Tibial nerve (tissue), 4 donors: ENCODE data around the gene FAM170B. TPM values are rescaled to one million over a fixed set of nuclear protein-coding genes. Genes with fewer than 3 reads are reported as not detected.
A peak's percentile ranks its signal among the peaks of the same experiment; 100 is the strongest.

Experiments
- DNase-seq, 2 donors: peaks; one replicate each; pipeline ENCODE4 v3.0.0-alpha.2; 2019; ENCODE audit warnings: low spot score in 2 of 2
- H3K27ac ChIP-seq, 4 donors: fragments of 200-600 bp; sonication (generic) in 3 of 4; one replicate each; pipeline ENCODE4 v1.5.1; 2017 to 2019; ENCODE audit warnings: mild to moderate bottlenecking in 1 of 4
- H3K27me3 ChIP-seq, 2 donors: fragments of 200-600 bp; sonication (generic) in 1 of 2; one replicate each; pipeline versions ENCODE4 v1.5.1 to v1.6.0; 2017 to 2019
- H3K36me3 ChIP-seq, 3 donors: fragments of 200-600 bp; sonication (generic); one replicate each; pipeline ENCODE4 v1.5.1; 2018 to 2019
- H3K4me1 ChIP-seq, 4 donors: fragments of 200-600 bp; sonication (generic) in 3 of 4; one replicate each; pipeline ENCODE4 v1.5.1; 2017 to 2019
- H3K4me3 ChIP-seq, 4 donors: fragments of 200-600 bp; sonication (generic) in 3 of 4; one replicate each; pipeline ENCODE4 v1.5.1; 2017 to 2019; ENCODE audit warnings: mild to moderate bottlenecking in 1 of 4, moderate library complexity in 1 of 4
- H3K9me3 ChIP-seq, 4 donors: fragments of 200-600 bp; sonication (generic) in 3 of 4; one replicate each; pipeline ENCODE4 v1.5.1; 2017 to 2019
- CTCF ChIP-seq, 5 experiments: fragments of 200-600 bp in 3 of 5; fragments of 450-650 bp in 2 of 5; sonication (generic) in 3 of 5; IDR thresholded peaks; one replicate each; pipeline ENCODE4 v1.5.1; 2016 to 2019; ENCODE audit warnings: antibody characterized with exemption in 5 of 5, mild to moderate bottlenecking in 3 of 5, moderate library complexity in 2 of 5
- EP300 ChIP-seq, 2 donors: sonication (generic); formaldehyde crosslinking; IDR thresholded peaks; one replicate each; pipeline ENCODE4 v1.6.1; 2017; ENCODE audit warnings: antibody characterized with exemption in 2 of 2, mild to moderate bottlenecking in 1 of 2
- POLR2A ChIP-seq, 2 donors: fragments of 450-650 bp; IDR thresholded peaks; one replicate each; pipeline ENCODE4 v1.6.1; 2017; ENCODE audit warnings: antibody characterized with exemption in 2 of 2, mild to moderate bottlenecking in 2 of 2, moderate library complexity in 2 of 2
- WGBS, 2 donors: methylation state at CpG; one replicate each; pipeline ENCODE4 v1.1.5; 2018; 5-methylcytosine and 5-hydroxymethylcytosine counted together
- total RNA-seq, 4 donors: library from RNA; depleted of rRNA; stranded (reverse); fragments of >200 nt; gene quantifications; one replicate each; pipeline ENCODE4 v1.1.0, GENCODE V29; 2016

The FAM170B gene
- total RNA-seq, 4 donors from 2014 or later, result 0.63 TPM; not detected in 3

- 80 to 89% methylated on average over 4 of the region's 4 CpGs for WGBS, 2 donors
- no peaks in the 10 kb centered on the region for H3K9me3 ChIP-seq
Observed at GRCh38 chr10:49163741-49164140, 29.9 kb upstream of the FAM170B start.

GRCh38 chr10:49162761-49163310 lies 29.0 kb upstream of the FAM170B start:
- no peak overlapping the region for H3K4me3 ChIP-seq
- H3K27me3 ChIP-seq, result no peaks in the 10 kb centered on the region
- TF ChIP-seq EP300 (IDR thresholded peaks at IDR 0.05) (no peak), CTCF (IDR thresholded peaks at IDR 0.05) (no peak), POLR2A (IDR thresholded peaks at IDR 0.05) (no peak)
- H3K4me1 ChIP-seq, result no peaks in the 10 kb centered on the region
- DNase-seq, result no peak
- H3K27ac ChIP-seq, result no peak overlapping the region
- H3K36me3 ChIP-seq, result no peaks in the 10 kb centered on the region
- H3K9me3 ChIP-seq, result no peaks in the 10 kb centered on the region
- WGBS, 2 donors, result 87 to 88% methylated on average over 8 of the region's 8 CpGs

More at GRCh38 chr10:49163741-49164140, 29.9 kb upstream of the FAM170B start:
- DNase-seq, result no peak
- H3K4me1 ChIP-seq, result no peaks in the 10 kb centered on the region
- H3K27ac ChIP-seq, result no peak overlapping the region
- no peak overlapping the region for H3K4me3 ChIP-seq
- H3K27me3 ChIP-seq, result no peaks in the 10 kb centered on the region
- no peaks in the 10 kb centered on the region for H3K36me3 ChIP-seq
- TF ChIP-seq POLR2A (IDR thresholded peaks at IDR 0.05), result no peak
- TF ChIP-seq EP300 (IDR thresholded peaks at IDR 0.05), result no peak
- no peak for TF ChIP-seq CTCF (IDR thresholded peaks at IDR 0.05)

GRCh38 chr10:49162063-49162462 lies 28.2 kb upstream of the FAM170B start:
- WGBS, 2 donors, result 71 to 82% methylated on average over 5 of the region's 5 CpGs
- H3K9me3 ChIP-seq, result no peaks in the 10 kb centered on the region
- TF ChIP-seq POLR2A (IDR thresholded peaks at IDR 0.05) (no peak), EP300 (IDR thresholded peaks at IDR 0.05) (no peak), CTCF (IDR thresholded peaks at IDR 0.05) (no peak)
- no peak overlapping the region for H3K27ac ChIP-seq
- DNase-seq, result no peak
- no peaks in the 10 kb centered on the region for H3K36me3 ChIP-seq
- H3K27me3 ChIP-seq, result no peaks in the 10 kb centered on the region
- no peaks in the 10 kb centered on the region for H3K4me1 ChIP-seq
- H3K4me3 ChIP-seq, result no peak overlapping the region

- DNase-seq, result no peak
- TF ChIP-seq POLR2A (IDR thresholded peaks at IDR 0.05), result no peak
- TF ChIP-seq CTCF (IDR thresholded peaks at IDR 0.05), result peak in 3 of 5 experiments; percentile 16 to 48 (median 37)
- no peak for TF ChIP-seq EP300 (IDR thresholded peaks at IDR 0.05)
- Histone ChIP-seq H3K27me3 (no peaks in the 10 kb centered on the region), H3K36me3 (no peaks in the 10 kb centered on the region), H3K27ac (no peak overlapping the region), H3K4me3 (no peak overlapping the region), H3K9me3 (no peaks in the 10 kb centered on the region), H3K4me1 (no peaks in the 10 kb centered on the region)
- 43 to 56% methylated on average over 8 of the region's 8 CpGs for WGBS, 2 donors
Observed at GRCh38 chr10:49161411-49161997, 27.7 kb upstream of the FAM170B start.

GRCh38 chr10:49160814-49161213 lies 27.0 kb upstream of the FAM170B start:
- TF ChIP-seq EP300 (IDR thresholded peaks at IDR 0.05) (no peak), POLR2A (IDR thresholded peaks at IDR 0.05) (no peak), CTCF (IDR thresholded peaks at IDR 0.05) (no peak)
- no peak overlapping the region for H3K27ac ChIP-seq
- 92 to 94% methylated on average over 5 of the region's 5 CpGs for WGBS, 2 donors
- no peak overlapping the region for H3K4me3 ChIP-seq
- H3K4me1 ChIP-seq, result no peaks in the 10 kb centered on the region
- no peaks in the 10 kb centered on the region for H3K36me3 ChIP-seq
- H3K9me3 ChIP-seq, result no peaks in the 10 kb centered on the region
- H3K27me3 ChIP-seq, result no peaks in the 10 kb centered on the region
- DNase-seq, result no peak
